ENCODE data around the gene MID1IP1. TPM values are rescaled to one million over a fixed set of nuclear protein-coding genes. Genes with fewer than 3 reads are reported as not detected.

The MID1IP1 gene
- total RNA-seq, 1 experiment from 2014 or later: 53.8 TPM

DNA sequence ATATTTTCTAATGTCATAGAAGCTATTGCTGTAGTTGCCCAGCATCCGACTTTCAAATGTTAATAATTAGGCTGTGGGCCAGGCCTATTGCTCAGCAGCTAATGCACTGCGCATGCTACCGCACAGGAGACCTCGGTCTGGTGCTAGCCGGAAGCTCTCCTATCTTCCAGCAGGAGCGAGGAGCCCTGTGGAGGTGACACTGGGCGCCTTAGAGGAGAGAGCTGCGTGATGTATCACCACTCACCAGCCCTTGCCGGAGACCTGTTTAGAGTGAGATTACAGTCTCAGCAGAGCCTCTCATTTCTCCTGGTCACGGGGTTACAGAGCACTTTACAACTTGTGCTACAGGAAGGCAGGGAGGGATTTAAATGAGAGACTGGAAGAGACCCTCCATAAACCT lies 31.1 kb upstream of the MID1IP1 start:
- Histone ChIP-seq H3K4me3 (ENCODE audit: low read depth, low read length, poor library complexity, severe bottlenecking) (no peak overlapping the region), H3K36me3 (ENCODE audit: insufficient read depth, low read length, poor library complexity, severe bottlenecking) (no peaks in the 10 kb centered on the region), H3K9me3 (ENCODE audit: low read depth, low read length, poor library complexity, severe bottlenecking) (no peaks in the 10 kb centered on the region), H3K27ac (ENCODE audit: low read depth, low read length, poor library complexity, severe bottlenecking) (no peak overlapping the region), H3K27me3 (replicated peaks; ENCODE audit: insufficient read depth, low read depth, low read length, poor library complexity) (no peaks in the 10 kb centered on the region), H3K4me1 (ENCODE audit: insufficient read depth, low read length, poor library complexity, severe bottlenecking) (no peaks in the 10 kb centered on the region)
- ChIA-PET POLR2A (ENCODE audit: low non-redundant PET) (no interaction called here), CTCF (no interaction called here)
- DNase-seq (ENCODE audit: low spot score): no peak
- TF ChIP-seq, protein P1, sequence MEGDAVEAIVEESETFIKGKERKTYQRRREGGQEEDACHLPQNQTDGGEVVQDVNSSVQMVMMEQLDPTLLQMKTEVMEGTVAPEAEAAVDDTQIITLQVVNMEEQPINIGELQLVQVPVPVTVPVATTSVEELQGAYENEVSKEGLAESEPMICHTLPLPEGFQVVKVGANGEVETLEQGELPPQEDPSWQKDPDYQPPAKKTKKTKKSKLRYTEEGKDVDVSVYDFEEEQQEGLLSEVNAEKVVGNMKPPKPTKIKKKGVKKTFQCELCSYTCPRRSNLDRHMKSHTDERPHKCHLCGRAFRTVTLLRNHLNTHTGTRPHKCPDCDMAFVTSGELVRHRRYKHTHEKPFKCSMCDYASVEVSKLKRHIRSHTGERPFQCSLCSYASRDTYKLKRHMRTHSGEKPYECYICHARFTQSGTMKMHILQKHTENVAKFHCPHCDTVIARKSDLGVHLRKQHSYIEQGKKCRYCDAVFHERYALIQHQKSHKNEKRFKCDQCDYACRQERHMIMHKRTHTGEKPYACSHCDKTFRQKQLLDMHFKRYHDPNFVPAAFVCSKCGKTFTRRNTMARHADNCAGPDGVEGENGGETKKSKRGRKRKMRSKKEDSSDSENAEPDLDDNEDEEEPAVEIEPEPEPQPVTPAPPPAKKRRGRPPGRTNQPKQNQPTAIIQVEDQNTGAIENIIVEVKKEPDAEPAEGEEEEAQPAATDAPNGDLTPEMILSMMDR (conservative IDR thresholded peaks at IDR 0.05; ENCODE audit: low read depth, low read length): no peak
- TF ChIP-seq EZH2 (IDR thresholded peaks at IDR 0.05; ENCODE audit: borderline replicate concordance, low read depth, low read length, poor library complexity, severe bottlenecking): no peak
- no TSS peak for BruUV-seq (replicated peaks)
- intact Hi-C loops (cut with micrococcal nuclease; ENCODE audit: unreplicated experiment): no loop called here

DNA sequence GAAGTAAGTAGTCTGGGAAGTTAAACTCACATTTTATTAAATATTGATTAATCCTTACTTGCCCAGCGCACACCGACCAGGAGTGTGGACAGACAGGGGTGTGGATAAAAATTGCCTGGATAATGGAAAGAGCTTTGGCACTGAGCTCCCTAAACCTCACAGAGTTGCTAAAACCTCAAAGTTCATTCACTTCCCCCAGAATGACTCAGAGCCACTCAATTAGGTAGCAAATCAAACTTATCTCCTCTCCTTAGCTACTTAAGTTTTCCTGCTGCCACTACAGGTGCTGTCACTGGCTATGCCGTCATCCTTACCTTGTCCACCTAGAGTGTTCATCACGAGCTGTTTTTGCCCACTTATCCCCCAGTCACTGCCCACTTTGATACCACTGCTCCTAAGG lies 27.0 kb upstream of the MID1IP1 start:
- no TSS peak for BruUV-seq (replicated peaks)
- no peaks in the 10 kb centered on the region for H3K4me1 ChIP-seq (ENCODE audit: insufficient read depth, low read length, poor library complexity, severe bottlenecking)
- H3K27me3 ChIP-seq (replicated peaks; ENCODE audit: insufficient read depth, low read depth, low read length, poor library complexity): no peaks in the 10 kb centered on the region
- CTCF ChIA-PET: no interaction called here
- no peaks in the 10 kb centered on the region for H3K36me3 ChIP-seq (ENCODE audit: insufficient read depth, low read length, poor library complexity, severe bottlenecking)
- no peak for TF ChIP-seq EZH2 (IDR thresholded peaks at IDR 0.05; ENCODE audit: borderline replicate concordance, low read depth, low read length, poor library complexity, severe bottlenecking)
- TF ChIP-seq, protein P1 (conservative IDR thresholded peaks at IDR 0.05; ENCODE audit: low read depth, low read length): no peak
- intact Hi-C loops (cut with micrococcal nuclease; ENCODE audit: unreplicated experiment): no loop called here
- no peak overlapping the region for H3K4me3 ChIP-seq (ENCODE audit: low read depth, low read length, poor library complexity, severe bottlenecking)
- H3K27ac ChIP-seq (ENCODE audit: low read depth, low read length, poor library complexity, severe bottlenecking): no peak overlapping the region
- DNase-seq (ENCODE audit: low spot score): no peak
- H3K9me3 ChIP-seq (ENCODE audit: low read depth, low read length, poor library complexity, severe bottlenecking): no peaks in the 10 kb centered on the region
- POLR2A ChIA-PET (ENCODE audit: low non-redundant PET): no interaction called here

DNA sequence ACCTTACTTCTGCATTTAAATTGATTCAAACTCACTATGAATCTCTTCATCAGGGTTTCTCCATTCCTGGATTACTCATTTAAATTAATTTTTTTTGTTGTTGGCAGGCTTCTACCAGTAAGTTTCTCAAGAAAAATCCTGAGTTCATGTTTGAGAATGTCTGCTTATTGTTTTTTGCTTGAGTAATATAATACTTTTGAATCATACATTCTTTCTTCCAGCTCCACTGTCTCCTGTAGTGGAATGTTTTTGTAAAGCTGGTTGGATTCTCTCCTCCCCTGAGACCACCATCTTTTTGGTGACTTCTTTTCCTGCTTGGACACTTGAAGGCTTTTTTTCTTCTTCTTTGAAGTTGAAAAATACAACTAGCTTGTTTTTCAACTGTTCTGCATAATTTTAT lies 4.3 kb upstream of the MID1IP1 start:
- ChIA-PET POLR2A (ENCODE audit: low non-redundant PET) (no interaction called here), CTCF (no interaction called here)
- no TSS peak for BruUV-seq (replicated peaks)
- TF ChIP-seq, protein P1 (conservative IDR thresholded peaks at IDR 0.05; ENCODE audit: low read depth, low read length): no peak
- no peak for TF ChIP-seq EZH2 (IDR thresholded peaks at IDR 0.05; ENCODE audit: borderline replicate concordance, low read depth, low read length, poor library complexity, severe bottlenecking)
- H3K27me3 ChIP-seq (replicated peaks; ENCODE audit: insufficient read depth, low read depth, low read length, poor library complexity): no peaks in the 10 kb centered on the region
- no peak overlapping the region for H3K27ac ChIP-seq (ENCODE audit: low read depth, low read length, poor library complexity, severe bottlenecking)
- H3K4me1 ChIP-seq (ENCODE audit: insufficient read depth, low read length, poor library complexity, severe bottlenecking): peaks cover 6% of the 10 kb centered on the region
- intact Hi-C loops (cut with micrococcal nuclease; ENCODE audit: unreplicated experiment): no loop called here
- no peak for DNase-seq (ENCODE audit: low spot score)
- no peaks in the 10 kb centered on the region for H3K36me3 ChIP-seq (ENCODE audit: insufficient read depth, low read length, poor library complexity, severe bottlenecking)
- H3K4me3 ChIP-seq (ENCODE audit: low read depth, low read length, poor library complexity, severe bottlenecking): no peak overlapping the region
- no peaks in the 10 kb centered on the region for H3K9me3 ChIP-seq (ENCODE audit: low read depth, low read length, poor library complexity, severe bottlenecking)

All from A673 (cell line).